Astrocyte (in vitro differentiated cells and primary cell): Measurements from ENCODE around the gene PPP1R36. TPM values are rescaled to one million over a fixed set of nuclear protein-coding genes. Genes with fewer than 3 reads are reported as not detected.

ENCODE experiments used
- DNase-seq: peaks from one replicate; pipeline ENCODE4 v3.0.0-alpha.2; 2010; ENCODE audit warnings: low read depth
- FAIRE-seq: peaks from 2 replicates; lab custom pipeline; 2011; peaks lifted over from hg19 to GRCh38; lab: Jason Lieb, UNC
- H2AFZ ChIP-seq: 2 replicates; pipeline ENCODE4 v1.6.0; 2012; ENCODE audit warnings: low read depth, low read length, inconsistent platforms
- H3K27ac ChIP-seq: 2 replicates; pipeline ENCODE4 v1.5.1; 2011; ENCODE audit warnings: low read depth, low read length, inconsistent platforms
- H3K27me3 ChIP-seq: 2 replicates; pipeline ENCODE4 v1.6.0; 2011; ENCODE audit warnings: low read length, inconsistent platforms; ENCODE audit not compliant: insufficient read depth
- H3K36me3 ChIP-seq: 2 replicates; pipeline ENCODE4 v1.5.1; 2011; ENCODE audit warnings: low read length, inconsistent platforms; ENCODE audit not compliant: insufficient read depth
- H3K4me1 ChIP-seq: 2 replicates; pipeline ENCODE4 v1.5.1; 2011; ENCODE audit warnings: low read length, inconsistent platforms; ENCODE audit not compliant: insufficient read depth
- H3K4me2 ChIP-seq: 2 replicates; pipeline ENCODE4 v1.6.0; 2012; ENCODE audit warnings: low read length, inconsistent platforms
- H3K4me3 ChIP-seq: 2 replicates; pipeline ENCODE4 v1.5.1; 2011; ENCODE audit warnings: low read depth, mild to moderate bottlenecking, low read length, inconsistent platforms; ENCODE audit not compliant: insufficient read depth
- H3K79me2 ChIP-seq: 2 replicates; pipeline ENCODE4 v1.6.0; 2012; ENCODE audit warnings: mild to moderate bottlenecking, low read length, inconsistent platforms; ENCODE audit not compliant: insufficient read depth
- H3K9ac ChIP-seq: 2 replicates; pipeline ENCODE4 v1.6.0; 2012; ENCODE audit warnings: mild to moderate bottlenecking, low read length, inconsistent platforms
- H3K9me3 ChIP-seq: 2 replicates; pipeline ENCODE4 v1.5.1; 2012; ENCODE audit warnings: low read depth, mild to moderate bottlenecking, low read length, inconsistent platforms; ENCODE audit not compliant: insufficient read depth
- H4K20me1 ChIP-seq: 2 replicates; pipeline ENCODE4 v1.6.0; 2012; ENCODE audit warnings: low read length, inconsistent platforms; ENCODE audit not compliant: insufficient read depth
- H3K27ac Mint-ChIP-seq: one replicate; pipeline ENCODE4 v1.8.0; 2021; ENCODE audit warnings: mild to moderate bottlenecking, mixed read lengths; ENCODE audit not compliant: unreplicated experiment
- H3K27me3 Mint-ChIP-seq: one replicate; pipeline ENCODE4 v1.8.0; 2021; ENCODE audit warnings: low read depth, mixed read lengths; ENCODE audit not compliant: unreplicated experiment
- H3K36me3 Mint-ChIP-seq: one replicate; pipeline ENCODE4 v1.8.0; 2021; ENCODE audit warnings: low read depth, mixed read lengths; ENCODE audit not compliant: unreplicated experiment
- H3K4me1 Mint-ChIP-seq: one replicate; pipeline ENCODE4 v1.8.0; 2021; ENCODE audit warnings: low read depth, mixed read lengths; ENCODE audit not compliant: unreplicated experiment
- H3K4me3 Mint-ChIP-seq: one replicate; pipeline ENCODE4 v1.8.0; 2021; ENCODE audit warnings: mild to moderate bottlenecking, moderate library complexity, mixed read lengths; ENCODE audit not compliant: unreplicated experiment
- H3K9me3 Mint-ChIP-seq: one replicate; pipeline ENCODE4 v1.8.0; 2021; ENCODE audit warnings: mild to moderate bottlenecking, mixed read lengths; ENCODE audit not compliant: unreplicated experiment
- EZH2 ChIP-seq: IDR thresholded peaks from 2 replicates; pipeline ENCODE4 v1.6.1; 2012; ENCODE audit warnings: mild to moderate bottlenecking, low read length, inconsistent platforms; ENCODE audit not compliant: insufficient read depth
- total RNA-seq: library from RNA; stranded (reverse); gene quantifications from 2 replicates; pipeline ENCODE4 v1.2.1, GENCODE V29; 2021
- TF ChIP-seq, protein P1 (sequence below): IDR thresholded peaks from 2 replicates; pipeline ENCODE4 v1.5.1; 2011; ENCODE audit warnings: low read depth, mild to moderate bottlenecking, inconsistent platforms, low read length, moderate library complexity; ENCODE audit not compliant: insufficient read depth

PPP1R36 gene
- total RNA-seq, 1 donor from 2014 or later: 0.91 TPM

DNA sequence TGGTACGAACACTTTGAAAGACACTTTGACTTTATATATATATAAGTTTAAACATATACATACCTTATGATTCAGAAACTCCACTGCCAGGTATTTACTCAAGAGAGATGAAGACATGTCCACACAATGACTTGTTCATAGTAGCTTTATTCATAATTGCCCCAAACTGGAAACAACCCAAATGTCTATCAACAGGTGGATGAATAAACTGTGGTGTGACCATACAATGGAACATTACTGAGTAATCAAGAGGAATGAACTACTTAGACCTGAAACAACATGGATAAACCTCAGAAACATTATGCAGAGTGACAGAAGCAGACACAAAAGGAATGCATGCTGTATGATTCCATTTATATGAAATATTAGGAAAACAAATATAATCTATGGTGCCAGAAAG is 71.1 kb downstream of the PPP1R36 start:
- DNase-seq (no peak), FAIRE-seq (no peak)
- Histone ChIP-seq H3K4me2 (no peak overlapping the region), H3K9me3 (no peaks in the 10 kb centered on the region), H2AFZ (no peak overlapping the region), H3K36me3 (no peaks in the 10 kb centered on the region), H3K4me3 (no peak overlapping the region), H3K79me2 (no peaks in the 10 kb centered on the region), H3K27ac (no peak overlapping the region), H4K20me1 (no peaks in the 10 kb centered on the region), H3K27me3 (no peaks in the 10 kb centered on the region), H3K9ac (no peak overlapping the region), H3K4me1 (no peaks in the 10 kb centered on the region)
- peaks cover 3% of the 10 kb centered on the region for H3K27me3 Mint-ChIP-seq
- H3K36me3 Mint-ChIP-seq: no peaks in the 10 kb centered on the region
- peaks cover 3% of the 10 kb centered on the region for H3K4me1 Mint-ChIP-seq
- H3K27ac Mint-ChIP-seq: no peak overlapping the region
- no peaks in the 10 kb centered on the region for H3K9me3 Mint-ChIP-seq
- TF ChIP-seq, protein P1, sequence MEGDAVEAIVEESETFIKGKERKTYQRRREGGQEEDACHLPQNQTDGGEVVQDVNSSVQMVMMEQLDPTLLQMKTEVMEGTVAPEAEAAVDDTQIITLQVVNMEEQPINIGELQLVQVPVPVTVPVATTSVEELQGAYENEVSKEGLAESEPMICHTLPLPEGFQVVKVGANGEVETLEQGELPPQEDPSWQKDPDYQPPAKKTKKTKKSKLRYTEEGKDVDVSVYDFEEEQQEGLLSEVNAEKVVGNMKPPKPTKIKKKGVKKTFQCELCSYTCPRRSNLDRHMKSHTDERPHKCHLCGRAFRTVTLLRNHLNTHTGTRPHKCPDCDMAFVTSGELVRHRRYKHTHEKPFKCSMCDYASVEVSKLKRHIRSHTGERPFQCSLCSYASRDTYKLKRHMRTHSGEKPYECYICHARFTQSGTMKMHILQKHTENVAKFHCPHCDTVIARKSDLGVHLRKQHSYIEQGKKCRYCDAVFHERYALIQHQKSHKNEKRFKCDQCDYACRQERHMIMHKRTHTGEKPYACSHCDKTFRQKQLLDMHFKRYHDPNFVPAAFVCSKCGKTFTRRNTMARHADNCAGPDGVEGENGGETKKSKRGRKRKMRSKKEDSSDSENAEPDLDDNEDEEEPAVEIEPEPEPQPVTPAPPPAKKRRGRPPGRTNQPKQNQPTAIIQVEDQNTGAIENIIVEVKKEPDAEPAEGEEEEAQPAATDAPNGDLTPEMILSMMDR: no peak
- H3K4me3 Mint-ChIP-seq: no peak overlapping the region

GRCh38 chr14:64623554-64624165 is 73.9 kb downstream of the PPP1R36 start:
- TF ChIP-seq, protein P1: no peak
- no peak for TF ChIP-seq EZH2
- H3K9me3 Mint-ChIP-seq: no peaks in the 10 kb centered on the region
- H3K79me2 ChIP-seq: no peaks in the 10 kb centered on the region
- no peak overlapping the region for H3K27ac ChIP-seq
- no peaks in the 10 kb centered on the region for H4K20me1 ChIP-seq
- H3K4me1 ChIP-seq: peaks cover 4% of the 10 kb centered on the region
- H3K36me3 ChIP-seq: no peaks in the 10 kb centered on the region
- no peak overlapping the region for H3K27ac Mint-ChIP-seq
- no peak overlapping the region for H3K9ac ChIP-seq
- no peaks in the 10 kb centered on the region for H3K36me3 Mint-ChIP-seq
- no peak overlapping the region for H3K4me2 ChIP-seq
- peaks cover 3% of the 10 kb centered on the region for H3K27me3 Mint-ChIP-seq
- no peak overlapping the region for H3K4me3 ChIP-seq
- FAIRE-seq (no peak), DNase-seq (no peak)
- peaks cover 3% of the 10 kb centered on the region for H3K4me1 Mint-ChIP-seq
- no peak overlapping the region for H2AFZ ChIP-seq
- H3K9me3 ChIP-seq: no peaks in the 10 kb centered on the region
- no peak overlapping the region for H3K4me3 Mint-ChIP-seq
- H3K27me3 ChIP-seq: no peaks in the 10 kb centered on the region

DNA sequence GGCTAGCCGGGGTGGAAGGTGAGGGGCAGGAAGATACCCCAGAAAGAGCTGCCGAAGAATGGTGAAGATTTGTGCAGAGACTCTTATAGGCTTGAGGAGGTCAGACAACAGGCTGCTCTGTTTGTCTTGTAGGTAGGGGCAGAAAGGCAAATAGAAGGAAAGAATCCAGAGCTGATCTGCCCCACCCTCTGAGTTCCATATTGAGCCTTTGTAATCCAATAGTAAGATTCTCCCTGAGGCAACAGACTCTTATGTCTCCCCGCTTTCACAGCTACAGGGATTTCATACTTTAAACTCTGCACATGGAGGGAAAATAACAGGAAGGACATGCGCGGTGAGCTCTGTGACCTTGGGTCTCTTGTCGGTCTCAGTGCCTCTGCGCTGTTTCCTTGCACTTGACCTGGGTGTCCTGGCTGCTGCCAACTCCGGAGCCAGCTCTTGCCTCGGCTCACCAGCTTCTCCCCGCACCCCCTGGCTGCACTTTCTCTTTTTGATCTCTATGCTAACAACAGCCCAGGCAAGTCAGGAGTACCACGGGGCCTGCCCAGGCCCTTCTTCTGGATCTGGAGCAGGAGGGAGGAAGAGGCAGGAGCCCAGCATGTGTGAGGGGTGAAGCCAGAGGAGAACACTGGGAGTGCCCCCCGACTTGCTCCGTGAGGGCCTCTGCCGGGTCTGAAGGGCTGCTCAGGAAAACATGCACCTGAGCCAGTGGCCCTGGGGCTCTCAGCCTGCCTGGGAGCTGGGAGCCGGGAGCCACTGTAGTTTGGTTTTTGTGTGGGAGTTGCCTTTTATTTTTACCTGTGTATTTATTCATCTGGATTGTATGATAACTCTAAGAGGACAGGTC is 75.8 kb downstream of the PPP1R36 start:
- Histone ChIP-seq H3K27me3 (no peaks in the 10 kb centered on the region), H3K4me2 (no peak overlapping the region), H2AFZ (no peak overlapping the region), H3K4me3 (no peak overlapping the region), H4K20me1 (no peaks in the 10 kb centered on the region), H3K36me3 (no peaks in the 10 kb centered on the region), H3K4me1 (peaks cover 7% of the 10 kb centered on the region), H3K9me3 (no peaks in the 10 kb centered on the region), H3K9ac (no peak overlapping the region), H3K79me2 (no peaks in the 10 kb centered on the region), H3K27ac (no peak overlapping the region)
- TF ChIP-seq, protein P1: no peak
- TF ChIP-seq EZH2: no peak
- no peak for DNase-seq
- peaks cover 3% of the 10 kb centered on the region for H3K27me3 Mint-ChIP-seq
- H3K9me3 Mint-ChIP-seq: no peaks in the 10 kb centered on the region
- H3K4me3 Mint-ChIP-seq: no peak overlapping the region
- no peak for FAIRE-seq
- H3K27ac Mint-ChIP-seq: no peak overlapping the region
- no peaks in the 10 kb centered on the region for H3K36me3 Mint-ChIP-seq
- H3K4me1 Mint-ChIP-seq: peaks cover 7% of the 10 kb centered on the region
